GM15510 (cell line): ENCODE results near the gene GNAS.

ENCODE experiments used
- POLR2A ChIP-seq: IDR thresholded peaks from 3 replicates; pipeline ENCODE4 v1.6.1; 2011; ENCODE audit warnings: borderline replicate concordance; ENCODE audit not compliant: insufficient read length; ENCODE audit errors: extremely low read depth

GNAS gene

DNA sequence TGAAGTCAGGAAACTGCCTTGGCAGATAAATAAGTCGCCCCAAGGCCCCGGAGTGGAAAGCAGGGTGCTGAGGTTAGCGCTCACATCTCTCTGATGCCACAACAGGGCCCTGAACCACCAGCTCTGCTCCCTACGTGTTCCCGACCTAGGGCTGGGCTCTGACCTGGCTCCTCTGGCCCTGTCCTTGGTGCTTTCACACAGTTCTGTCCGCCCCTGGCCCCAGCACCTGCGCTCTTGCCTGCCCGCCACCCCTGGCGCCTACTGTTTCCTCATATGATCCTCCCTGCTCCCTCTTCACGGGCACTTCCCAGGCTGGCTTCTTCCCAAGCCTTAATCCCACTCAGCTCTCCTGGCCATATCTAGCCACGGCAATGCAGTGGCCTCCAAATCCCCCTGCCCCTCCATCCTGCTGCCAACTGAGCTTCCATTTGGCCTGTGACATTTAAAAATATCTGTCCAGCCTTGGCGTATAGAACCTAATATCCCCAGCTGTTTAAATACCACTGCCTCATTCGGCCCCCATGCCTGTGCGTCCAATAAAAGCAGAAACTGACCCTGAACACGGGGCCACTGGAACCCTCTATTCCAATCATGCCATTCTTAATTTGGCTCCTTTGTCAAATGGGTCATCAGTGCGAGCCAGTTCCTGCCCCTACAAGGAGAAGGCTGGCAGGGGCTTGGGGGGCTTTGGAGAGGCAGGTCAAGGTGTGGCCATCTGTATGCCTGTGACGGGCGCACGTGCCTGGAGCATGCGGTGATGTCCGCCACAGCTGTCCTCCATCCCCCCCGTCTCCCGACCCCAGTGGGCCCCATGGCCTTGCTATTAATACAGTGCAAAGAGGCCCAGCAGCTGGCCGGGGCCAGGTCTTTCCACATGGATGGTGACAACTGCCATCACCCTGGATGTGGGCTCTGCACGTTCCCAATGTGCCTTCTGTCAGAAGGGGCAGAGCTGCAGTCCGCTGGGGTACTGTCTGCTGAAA lies 29.5 kb upstream of the GNAS start:
- TF ChIP-seq POLR2A, result no peak

GRCh38 chr20:58824843-58825242 lies 27.7 kb upstream of the GNAS start:
- TF ChIP-seq POLR2A, result no peak

DNA sequence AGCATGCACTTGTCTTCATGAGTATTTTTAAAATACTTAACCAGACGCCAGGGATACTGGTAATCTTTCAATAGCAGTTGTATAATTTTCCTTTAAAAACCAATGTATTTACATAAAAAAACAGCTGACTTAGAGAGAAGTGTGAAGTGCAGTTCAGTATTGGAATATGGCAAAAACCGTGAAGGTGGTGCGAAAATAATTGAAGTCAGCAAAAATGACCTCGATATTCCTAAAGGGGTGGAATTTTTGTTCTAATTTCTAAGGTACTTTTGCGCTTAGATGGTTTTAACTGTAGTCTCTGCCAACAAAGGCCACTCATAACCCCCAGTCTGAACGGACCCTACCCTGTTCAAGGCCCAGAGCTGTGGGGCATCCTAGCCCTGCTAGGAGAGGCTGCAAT lies 27.1 kb upstream of the GNAS start:
- no peak for TF ChIP-seq POLR2A

DNA sequence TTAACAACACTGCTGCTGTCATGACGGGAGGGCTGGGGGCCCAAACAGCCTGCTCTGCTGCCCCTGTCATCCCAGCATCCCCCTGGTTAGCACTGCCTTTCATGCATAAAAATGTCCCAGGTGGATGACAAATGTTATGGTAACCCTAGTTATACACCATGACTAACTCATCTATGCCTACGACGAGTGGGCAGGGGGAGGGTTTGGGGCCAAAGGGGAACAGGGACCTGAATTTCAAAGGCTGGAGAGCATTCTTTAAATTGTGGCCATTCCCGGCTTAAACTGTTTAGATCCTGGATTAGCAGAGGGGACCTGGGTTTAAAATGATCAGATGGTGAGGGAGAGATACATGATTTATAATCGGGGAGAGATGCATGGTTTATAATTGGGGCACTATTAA lies 26.2 kb upstream of the GNAS start:
- no peak for TF ChIP-seq POLR2A

DNA sequence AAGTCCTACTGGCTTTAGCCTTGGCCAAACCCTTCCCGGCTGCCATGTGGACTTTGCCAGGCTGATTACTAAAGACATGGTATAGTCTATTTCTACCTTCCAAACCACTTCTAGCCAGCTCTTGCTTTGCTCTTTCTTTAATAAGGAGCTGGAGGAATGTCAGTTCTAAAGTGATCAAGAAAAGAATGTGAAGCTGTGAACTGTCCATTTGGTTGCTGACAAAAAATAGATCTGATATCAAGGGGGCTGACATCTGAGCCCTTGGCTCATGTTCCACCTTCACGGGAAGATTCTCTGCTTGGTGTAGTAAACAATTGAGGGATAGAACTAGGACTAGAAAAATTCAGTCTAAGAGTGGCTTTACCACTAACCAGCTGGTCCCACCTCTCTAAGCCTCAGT lies 24.4 kb upstream of the GNAS start:
- TF ChIP-seq POLR2A, result no peak

DNA sequence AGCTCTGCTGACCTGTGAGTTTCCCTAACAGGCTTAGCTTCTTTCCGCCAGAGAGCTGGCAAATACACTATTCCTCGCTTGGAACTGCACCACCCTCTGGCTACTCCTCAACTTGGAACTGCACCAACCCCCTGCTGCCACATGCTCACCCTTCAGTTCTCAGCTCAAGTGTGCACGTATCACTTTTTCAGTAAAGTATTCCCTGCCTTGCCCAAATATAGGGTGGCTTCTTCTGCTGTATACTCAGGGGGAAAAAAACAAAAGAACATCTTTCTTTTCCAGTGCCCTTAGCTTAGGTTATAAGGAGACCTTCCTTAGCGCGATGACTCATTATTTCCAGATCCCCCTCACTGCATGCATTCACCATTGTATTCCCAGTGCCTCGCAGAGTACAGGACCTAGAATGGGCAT lies 23.0 kb upstream of the GNAS start:
- TF ChIP-seq POLR2A, result no peak

DNA sequence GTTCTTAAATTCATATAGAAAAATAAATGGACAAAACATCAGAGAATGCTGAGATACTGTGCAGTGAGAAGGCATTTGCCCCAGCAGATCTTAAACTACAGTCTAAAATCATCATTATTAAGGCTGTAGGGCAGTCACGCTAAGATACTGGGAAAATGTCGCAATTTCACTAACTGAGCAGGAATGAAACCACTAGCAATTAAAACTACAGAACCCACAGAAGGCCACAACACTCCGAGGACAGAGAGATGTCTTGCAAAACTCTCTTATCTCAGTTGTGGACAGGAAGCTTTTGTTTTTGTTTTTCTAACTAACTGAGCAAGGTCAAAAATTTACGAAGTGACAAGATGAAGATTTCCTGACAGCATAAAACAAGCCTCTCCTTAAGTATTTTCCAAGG lies 20.1 kb upstream of the GNAS start:
- TF ChIP-seq POLR2A, result no peak

- TF ChIP-seq POLR2A, result no peak
Observed at GRCh38 chr20:58833921-58834320, 18.6 kb upstream of the GNAS start.

DNA sequence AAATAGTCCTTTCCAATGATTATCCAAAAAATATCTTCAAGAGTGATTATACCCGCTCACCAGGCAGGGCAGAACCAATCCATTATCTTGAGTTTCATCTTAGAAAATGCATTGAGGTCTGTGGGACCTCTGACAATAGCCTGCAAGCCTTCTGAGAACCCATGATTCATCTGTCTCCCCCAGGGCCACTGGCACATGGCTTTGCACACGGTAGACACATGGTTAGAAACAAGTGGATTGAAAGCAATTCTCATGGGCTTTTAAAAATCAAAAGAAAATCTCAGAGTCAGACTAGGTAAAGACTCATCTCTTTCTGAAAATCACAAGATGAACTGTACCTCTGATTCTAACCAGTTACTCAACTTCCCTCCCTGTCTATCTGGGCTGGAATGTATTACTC lies 17.3 kb upstream of the GNAS start:
- no peak for TF ChIP-seq POLR2A

GRCh38 chr20:58836616-58837204 lies 15.8 kb upstream of the GNAS start:
- no peak for TF ChIP-seq POLR2A

DNA sequence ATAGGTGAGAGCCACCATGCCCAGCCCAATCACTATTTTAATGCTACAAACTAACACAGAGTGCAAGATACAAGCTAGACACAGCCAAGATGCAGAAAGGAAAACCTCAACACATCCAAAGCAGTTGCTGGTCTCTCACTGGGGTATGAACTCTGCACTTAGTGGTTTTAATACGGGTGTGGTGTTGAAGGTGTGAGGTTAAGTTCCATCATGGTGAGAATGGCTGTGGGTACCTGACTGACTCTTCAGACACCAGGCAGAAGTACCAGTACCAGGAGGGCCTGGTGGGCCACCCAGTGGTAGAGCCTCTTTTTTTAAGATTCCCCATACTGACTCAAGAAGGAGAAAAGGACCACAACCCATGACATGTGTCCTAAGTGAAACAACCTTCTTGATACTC lies 14.8 kb upstream of the GNAS start:
- TF ChIP-seq POLR2A, result no peak

DNA sequence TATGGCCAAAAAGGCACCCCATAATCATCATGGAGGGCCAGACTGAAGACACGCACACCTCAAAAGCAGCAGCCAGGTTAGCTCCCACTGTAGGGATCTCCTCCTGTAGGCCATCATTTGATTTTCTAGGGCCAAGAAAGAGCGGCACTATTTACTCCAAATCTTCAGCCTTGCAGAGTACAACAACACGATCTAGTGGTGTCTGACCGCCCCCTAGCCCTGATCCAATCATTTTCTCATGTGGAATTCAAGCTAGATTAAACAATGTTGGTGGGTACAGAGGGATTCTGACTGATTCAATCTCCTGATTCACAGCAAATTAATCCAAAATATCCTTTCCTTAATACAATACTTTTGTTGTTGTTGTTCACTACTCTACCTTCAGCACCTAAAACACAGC lies 14.3 kb upstream of the GNAS start:
- TF ChIP-seq POLR2A, result no peak

DNA sequence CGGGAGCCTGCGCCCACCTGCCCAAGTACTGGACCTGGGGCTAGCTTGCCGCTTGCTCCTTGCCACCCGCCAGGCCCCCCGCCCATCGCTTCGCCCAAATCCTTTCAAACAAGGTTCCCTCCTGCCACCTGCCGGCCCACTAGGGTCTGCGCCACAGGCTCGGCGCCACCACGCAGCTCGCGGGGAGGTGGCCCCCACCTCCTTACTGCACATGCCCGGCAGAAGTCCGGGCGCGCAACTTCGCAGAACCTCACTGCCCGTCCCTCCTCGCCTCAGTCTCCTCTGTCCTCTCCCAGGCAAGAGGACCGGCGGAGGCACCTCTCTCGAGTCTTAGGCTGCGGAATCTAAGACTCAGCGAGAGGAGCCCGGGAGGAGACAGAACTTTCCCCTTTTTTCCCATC lies 13.0 kb upstream of the GNAS start:
- TF ChIP-seq POLR2A, result no peak

DNA sequence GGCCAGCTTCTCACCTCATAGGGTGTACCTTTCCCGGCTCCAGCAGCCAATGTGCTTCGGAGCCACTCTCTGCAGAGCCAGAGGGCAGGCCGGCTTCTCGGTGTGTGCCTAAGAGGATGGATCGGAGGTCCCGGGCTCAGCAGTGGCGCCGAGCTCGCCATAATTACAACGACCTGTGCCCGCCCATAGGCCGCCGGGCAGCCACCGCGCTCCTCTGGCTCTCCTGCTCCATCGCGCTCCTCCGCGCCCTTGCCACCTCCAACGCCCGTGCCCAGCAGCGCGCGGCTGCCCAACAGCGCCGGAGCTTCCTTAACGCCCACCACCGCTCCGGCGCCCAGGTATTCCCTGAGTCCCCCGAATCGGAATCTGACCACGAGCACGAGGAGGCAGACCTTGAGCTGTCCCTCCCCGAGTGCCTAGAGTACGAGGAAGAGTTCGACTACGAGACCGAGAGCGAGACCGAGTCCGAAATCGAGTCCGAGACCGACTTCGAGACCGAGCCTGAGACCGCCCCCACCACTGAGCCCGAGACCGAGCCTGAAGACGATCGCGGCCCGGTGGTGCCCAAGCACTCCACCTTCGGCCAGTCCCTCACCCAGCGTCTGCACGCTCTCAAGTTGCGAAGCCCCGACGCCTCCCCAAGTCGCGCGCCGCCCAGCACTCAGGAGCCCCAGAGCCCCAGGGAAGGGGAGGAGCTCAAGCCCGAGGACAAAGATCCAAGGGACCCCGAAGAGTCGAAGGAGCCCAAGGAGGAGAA lies 12.3 kb upstream of the GNAS start:
- TF ChIP-seq POLR2A, result no peak

GRCh38 chr20:58840816-58841538 lies 11.5 kb upstream of the GNAS start:
- no peak for TF ChIP-seq POLR2A

DNA sequence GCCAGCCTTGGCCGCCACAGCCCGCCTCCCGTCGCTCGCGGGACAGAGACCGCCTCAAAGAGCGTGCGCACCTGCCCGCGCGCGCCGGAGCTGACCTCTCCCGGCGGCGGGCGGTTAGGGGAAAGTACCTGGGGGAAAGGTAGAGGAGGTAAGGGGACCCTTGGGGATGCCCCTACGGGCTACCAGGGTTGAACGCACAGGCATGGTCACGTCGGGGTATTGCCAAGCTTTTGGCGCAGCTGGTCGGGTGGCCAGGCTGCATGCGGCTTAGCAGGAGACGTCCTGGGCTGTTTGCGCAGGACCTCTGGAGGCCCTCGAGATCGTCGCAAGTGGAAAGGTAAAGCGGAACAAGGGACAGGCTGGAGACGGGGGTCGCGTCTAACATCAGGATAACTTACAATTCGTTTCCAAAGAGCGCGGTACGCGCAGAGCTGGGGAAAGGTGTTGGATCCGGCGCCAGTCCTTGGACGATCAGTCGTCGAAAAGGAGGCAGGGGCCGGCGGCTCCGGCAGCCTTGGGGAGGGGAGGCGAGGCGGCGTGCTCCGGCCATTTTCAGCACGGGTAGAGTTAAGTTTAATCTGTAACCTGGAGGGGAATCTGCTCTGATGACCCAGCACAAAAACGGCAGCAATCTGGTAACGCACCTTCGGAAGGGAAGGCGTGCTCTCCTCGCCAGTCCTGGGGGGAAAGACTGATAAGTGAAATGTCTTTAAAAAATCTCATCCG lies 10.8 kb upstream of the GNAS start:
- no peak for TF ChIP-seq POLR2A
